Measurements from ENCODE around the gene DCAKD. TPM values are rescaled to one million over a fixed set of nuclear protein-coding genes. Genes with fewer than 3 reads are reported as not detected.

The DCAKD gene
- total and polyA plus RNA-seq, 2 of the 8 experiments (the other 6 are each of a cell fraction or from before 2014, with no cell fraction given) = 35.6 to 52.9 TPM

GRCh38 chr17:45042346-45043120 lies 8.9 kb downstream of the DCAKD start:
- H3K4ac ChIP-seq (replicated peaks; ENCODE audit: insufficient read length, low read depth, low read length) = no peak overlapping the region
- WGBS, 2 experiments (ENCODE audit: extremely low coverage in 1 of 2, insufficient coverage in 1 of 2, insufficient read length in 1 of 2, insufficient replicate concordance in 2 of 2, low coverage in 1 of 2, low lambda C conversion rate in 2 of 2, missing lambda C conversion rate in 1 of 2) = 89% methylated on average over 11 of the region's 11 CpGs; no CpG with 5 or more reads in 1 of the 2 experiments
- peaks cover 4 to 11% (median 8%) of the 10 kb centered on the region in 4 experiments for H3K4me1 ChIP-seq (replicated peaks in 1 of 4; ENCODE audit: control insufficient read depth in 3 of 4, insufficient read depth in 4 of 4, low read length in 3 of 4)
- no peaks in the 10 kb centered on the region; a peak in 1 of 8 replicates for H3K36me3 ChIP-seq (ENCODE audit: control insufficient read depth in 2 of 4, insufficient read depth in 4 of 4, low read length in 3 of 4)
- H3K9me3 ChIP-seq (ENCODE audit: insufficient read depth in 2 of 2, low read depth in 1 of 2, low read length in 1 of 2) = no peaks in the 10 kb centered on the region
- no peak overlapping the region for H2BK20ac ChIP-seq (ENCODE audit: low read length)
- ChIA-PET CTCF (ENCODE audit: partially characterized antibody) (interaction anchor here (0.6 to 14.2 kb wide), 6 partner anchors 11 to 324 kb away, joined by 3 to 120 read pairs (median 4); no protein-coding TSS in a partner anchor), POLR2A (ENCODE audit: partially characterized antibody) (interaction anchor here (0.5 to 2.4 kb wide), 9 partner anchors 9 to 119 kb away, joined by 3 to 13 read pairs (median 3); partner anchors contain the start of genes DCAKD and NMT1)
- H3K18ac ChIP-seq (ENCODE audit: extremely low read depth, low read length) = no peak overlapping the region
- H3K23me2 ChIP-seq (ENCODE audit: low read depth, low read length) = no peaks in the 10 kb centered on the region; the same call in 1 of the 2 replicates
- no peak overlapping the region for H2BK120ac ChIP-seq (replicated peaks; ENCODE audit: low read depth, low read length)
- no peak overlapping the region for H2BK5ac ChIP-seq (ENCODE audit: low read depth, low read length)
- no peak overlapping the region for H4K8ac ChIP-seq (ENCODE audit: extremely low read depth, insufficient read depth, low read length)
- H3K14ac ChIP-seq (ENCODE audit: insufficient read length) = no peak overlapping the region
- no peak overlapping the region for H4K91ac ChIP-seq (replicated peaks; ENCODE audit: insufficient read length, low read length)
- H3K9ac ChIP-seq (replicated peaks in 1 of 4; ENCODE audit: extremely low read depth in 1 of 4, low read depth in 3 of 4, low read length in 3 of 4) = no peak overlapping the region
- H4K20me1 ChIP-seq (replicated peaks in 1 of 2; ENCODE audit: control insufficient read depth in 1 of 2, insufficient read depth in 2 of 2, low read length in 2 of 2) = peaks cover 5 to 6% of the 10 kb centered on the region in 2 experiments
- H3K27ac ChIP-seq (ENCODE audit: low read depth, low read length) = no peak overlapping the region
- no peak overlapping the region for H3K4me2 ChIP-seq (ENCODE audit: insufficient read depth in 1 of 2, low read depth in 2 of 2, low read length in 2 of 2)
- H2BK15ac ChIP-seq (ENCODE audit: low read length) = no peak overlapping the region
- no peak overlapping the region for H3K4me3 ChIP-seq (ENCODE audit: extremely low read depth in 1 of 4, insufficient read depth in 2 of 4, low read depth in 3 of 4, low read length in 4 of 4)
- no peak overlapping the region for H2AK5ac ChIP-seq (ENCODE audit: low read depth, low read length)
- no peak overlapping the region for H4K5ac ChIP-seq (ENCODE audit: insufficient read length, low read depth, low read length)
- H3K56ac ChIP-seq (replicated peaks; ENCODE audit: insufficient read length, low read depth, low read length) = no peak overlapping the region
- H3K79me2 ChIP-seq (ENCODE audit: control insufficient read depth in 1 of 2, insufficient read depth in 2 of 2, low read length in 2 of 2) = peaks cover 0 to 27% of the 10 kb centered on the region in 2 experiments; a peak in 2 of 4 replicates
- H3K23ac ChIP-seq (ENCODE audit: insufficient read length) = no peak overlapping the region
- no peak overlapping the region for H2BK12ac ChIP-seq (ENCODE audit: low read depth, low read length)
- no peaks in the 10 kb centered on the region for H3K27me3 ChIP-seq (replicated peaks in 1 of 4; ENCODE audit: control insufficient read depth in 3 of 4, extremely low read depth in 1 of 4, insufficient read depth in 3 of 4, low read length in 3 of 4)
- no peak for FAIRE-seq
- H2AFZ ChIP-seq (ENCODE audit: low read length) = no peak overlapping the region
- no peak for DNase-seq (ENCODE audit: low read depth in 1 of 2, low spot score in 2 of 2)
- peaks cover 11% of the 10 kb centered on the region for H3K79me1 ChIP-seq (ENCODE audit: low read depth, low read length)
- TF ChIP-seq RXRA (IDR thresholded peaks at IDR 0.05; ENCODE audit: insufficient read depth, low read depth, low read length) = no peak
- TF ChIP-seq SIX5 (IDR thresholded peaks at IDR 0.05; ENCODE audit: low read depth, low read length) = no peak
- no peak for TF ChIP-seq HDAC2 (IDR thresholded peaks at IDR 0.05; ENCODE audit: borderline replicate concordance in 1 of 2, low read depth in 2 of 2, low read length in 2 of 2)
- no peak for TF ChIP-seq EP300 (IDR thresholded peaks at IDR 0.05; ENCODE audit: borderline replicate concordance in 1 of 2, low read depth in 2 of 2, low read length in 2 of 2)
- no peak for TF ChIP-seq CTCF (IDR thresholded peaks at IDR 0.05; ENCODE audit: control extremely low read depth in 1 of 3, insufficient read depth in 1 of 3, low read depth in 1 of 3, low read length in 3 of 3)
- TF ChIP-seq GABPA (IDR thresholded peaks at IDR 0.05; ENCODE audit: borderline replicate concordance, insufficient read depth, low read length) = no peak
- no peak for TF ChIP-seq POU5F1 (IDR thresholded peaks at IDR 0.05; ENCODE audit: low read depth, low read length)
- no peak for TF ChIP-seq ZNF274 (IDR thresholded peaks at IDR 0.05; ENCODE audit: borderline replicate concordance, extremely low read depth, low read length)
